Ascending aorta (tissue), 2 donors: Measurements from ENCODE around the gene TMEM200C. TPM values are rescaled to one million over a fixed set of nuclear protein-coding genes. Genes with fewer than 3 reads are reported as not detected.

Experiments
- DNase-seq, 2 donors: peaks; one replicate each; pipeline ENCODE4 v3.0.0-alpha.2; 2019; ENCODE audit warnings: low spot score in 2 of 2
- H3K27ac ChIP-seq, 2 donors: fragments of 200-600 bp; sonication (generic); one replicate each; pipeline ENCODE4 v1.5.1; 2016 to 2017; ENCODE audit warnings: mild to moderate bottlenecking in 1 of 2
- H3K27me3 ChIP-seq: fragments of 200-600 bp; sonication (generic); one replicate; pipeline ENCODE4 v1.5.1; 2017
- H3K36me3 ChIP-seq, 2 donors: fragments of 200-600 bp; sonication (generic); one replicate each; pipeline ENCODE4 v1.5.1; 2016
- H3K4me1 ChIP-seq, 2 donors: fragments of 200-600 bp; sonication (generic); one replicate each; pipeline ENCODE4 v1.5.1; 2016 to 2017; ENCODE audit warnings: mild to moderate bottlenecking in 1 of 2
- H3K4me3 ChIP-seq, 2 donors: fragments of 200-600 bp; sonication (generic); one replicate each; pipeline ENCODE4 v1.5.1; 2016 to 2017; ENCODE audit warnings: mild to moderate bottlenecking in 1 of 2
- H3K9me3 ChIP-seq, 2 donors: fragments of 200-600 bp; sonication (generic); one replicate each; pipeline ENCODE4 v1.5.1; 2016
- intact Hi-C: fragments of 100-400 bp; cut with DNase I; formaldehyde crosslinking; loops from one replicate; pipeline ENCODE4 v1.15.1; 2023
- total RNA-seq: library from RNA; depleted of rRNA; stranded (reverse); fragments of >200 nt; gene quantifications from one replicate; pipeline ENCODE4 v1.1.0, GENCODE V29; 2016
- TF ChIP-seq, protein P1 (sequence below), 3 experiments: fragments of 200-600 bp in 2 of 3; fragments of 450-650 bp in 1 of 3; sonication (generic) in 2 of 3; IDR thresholded peaks; one replicate each; pipeline ENCODE4 v1.5.1; 2016 to 2019; ENCODE audit warnings: antibody characterized with exemption in 3 of 3, mild to moderate bottlenecking in 1 of 3, moderate library complexity in 1 of 3

TMEM200C gene
- under 0.01 TPM for total RNA-seq

DNA sequence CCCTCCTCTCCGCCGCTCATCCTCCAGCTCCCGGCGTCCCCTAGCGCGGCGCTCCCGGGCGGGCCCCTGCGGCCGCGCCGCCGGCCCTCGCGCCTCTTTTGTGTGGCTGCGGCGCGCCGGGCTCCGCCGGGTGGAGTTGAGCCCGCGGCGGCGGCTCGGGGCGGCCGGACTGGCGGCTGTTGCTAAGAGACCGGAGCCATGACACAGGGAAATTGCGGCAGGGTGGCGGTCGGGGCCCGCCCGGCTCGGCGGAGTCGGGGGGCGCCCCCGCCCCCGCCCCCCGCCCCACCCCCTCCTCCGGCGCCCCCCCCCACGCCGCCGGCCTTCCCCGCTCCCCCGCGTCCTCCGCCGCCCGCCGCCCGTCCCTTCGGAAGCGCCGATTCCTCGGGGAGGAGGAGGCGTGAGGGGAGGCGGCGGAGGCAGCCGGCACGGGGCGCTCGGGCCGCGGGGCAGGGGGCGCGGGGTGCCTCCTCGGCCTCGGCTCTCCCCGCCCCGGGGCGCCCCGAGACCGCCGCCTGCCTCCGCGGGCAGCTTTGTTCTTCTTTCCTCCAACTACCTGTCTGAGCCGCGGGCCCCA lies at the start of gene TMEM200C:
TSS of gene TMEM200C (minus strand) at position 224 of the 577 bp plus-strand sequence. CDS start 3,459 bp downstream, outside the sequence.
- Histone ChIP-seq H3K27ac (no peak within 1 kb of the TSS), H3K9me3 (no peaks in the 10 kb centered on the region), H3K27me3 (peaks cover 15% of the 10 kb centered on the region), H3K4me3 (peak within 1 kb of the TSS; percentile 58 to 61), H3K4me1 (peaks cover 0 to 4% of the 10 kb centered on the region in 2 donors), H3K36me3 (no peaks in the 10 kb centered on the region)
- DNase-seq = no peak
- intact Hi-C loops = no loop called here
- TF ChIP-seq, protein P1, sequence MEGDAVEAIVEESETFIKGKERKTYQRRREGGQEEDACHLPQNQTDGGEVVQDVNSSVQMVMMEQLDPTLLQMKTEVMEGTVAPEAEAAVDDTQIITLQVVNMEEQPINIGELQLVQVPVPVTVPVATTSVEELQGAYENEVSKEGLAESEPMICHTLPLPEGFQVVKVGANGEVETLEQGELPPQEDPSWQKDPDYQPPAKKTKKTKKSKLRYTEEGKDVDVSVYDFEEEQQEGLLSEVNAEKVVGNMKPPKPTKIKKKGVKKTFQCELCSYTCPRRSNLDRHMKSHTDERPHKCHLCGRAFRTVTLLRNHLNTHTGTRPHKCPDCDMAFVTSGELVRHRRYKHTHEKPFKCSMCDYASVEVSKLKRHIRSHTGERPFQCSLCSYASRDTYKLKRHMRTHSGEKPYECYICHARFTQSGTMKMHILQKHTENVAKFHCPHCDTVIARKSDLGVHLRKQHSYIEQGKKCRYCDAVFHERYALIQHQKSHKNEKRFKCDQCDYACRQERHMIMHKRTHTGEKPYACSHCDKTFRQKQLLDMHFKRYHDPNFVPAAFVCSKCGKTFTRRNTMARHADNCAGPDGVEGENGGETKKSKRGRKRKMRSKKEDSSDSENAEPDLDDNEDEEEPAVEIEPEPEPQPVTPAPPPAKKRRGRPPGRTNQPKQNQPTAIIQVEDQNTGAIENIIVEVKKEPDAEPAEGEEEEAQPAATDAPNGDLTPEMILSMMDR (IDR thresholded peaks at IDR 0.05) = no peak

DNA sequence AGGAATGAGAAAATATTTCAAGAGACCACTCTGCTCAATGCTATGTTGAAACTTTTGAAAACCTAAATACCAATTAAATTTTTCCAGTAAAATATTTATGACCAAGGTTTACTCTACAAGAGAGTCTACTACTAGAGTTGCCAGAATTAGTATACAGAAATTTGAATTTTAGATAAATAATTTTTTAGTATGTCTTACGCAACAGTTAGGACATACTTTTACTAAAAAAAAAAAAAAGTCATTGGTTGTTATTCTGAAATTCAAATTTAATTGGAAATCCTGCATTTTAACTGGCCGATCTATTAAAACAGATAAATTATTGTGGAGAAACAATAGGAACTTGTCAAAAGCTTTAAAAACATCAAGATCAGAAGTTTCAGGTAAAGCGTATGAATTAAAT lies 49.1 kb upstream of the TMEM200C start:
- TF ChIP-seq, protein P1 (IDR thresholded peaks at IDR 0.05) = no peak
- intact Hi-C loops = no loop called here
- DNase-seq = no peak
- Histone ChIP-seq H3K9me3 (no peaks in the 10 kb centered on the region), H3K4me3 (no peak overlapping the region), H3K27ac (no peak overlapping the region), H3K36me3 (no peaks in the 10 kb centered on the region), H3K27me3 (no peaks in the 10 kb centered on the region), H3K4me1 (no peaks in the 10 kb centered on the region)

DNA sequence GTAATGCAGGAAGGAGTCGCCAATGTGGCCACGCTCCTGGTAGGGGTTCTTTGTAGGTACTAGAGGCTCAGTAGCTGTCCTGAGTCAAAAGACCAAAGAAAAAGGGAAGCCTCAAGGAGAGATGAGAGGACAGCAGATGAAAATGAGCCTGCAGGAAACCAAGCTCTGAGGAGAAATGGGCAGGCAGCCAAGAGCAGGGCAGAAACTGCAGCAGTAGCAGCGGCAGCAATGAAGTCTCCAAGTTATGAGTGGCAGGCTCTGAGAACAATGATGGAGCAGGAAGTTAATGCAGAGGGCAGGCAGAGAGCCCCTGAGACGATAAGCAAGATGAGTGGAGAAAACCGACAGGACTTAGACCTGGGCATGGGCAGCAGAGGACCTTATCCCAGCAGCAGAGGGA lies 48.2 kb upstream of the TMEM200C start:
- H3K4me3 ChIP-seq = no peak overlapping the region
- intact Hi-C loops = no loop called here
- H3K4me1 ChIP-seq = no peaks in the 10 kb centered on the region
- TF ChIP-seq, protein P1 (IDR thresholded peaks at IDR 0.05) = no peak
- no peaks in the 10 kb centered on the region for H3K36me3 ChIP-seq
- no peaks in the 10 kb centered on the region for H3K27me3 ChIP-seq
- DNase-seq = no peak
- H3K9me3 ChIP-seq = no peaks in the 10 kb centered on the region
- H3K27ac ChIP-seq = no peak overlapping the region

DNA sequence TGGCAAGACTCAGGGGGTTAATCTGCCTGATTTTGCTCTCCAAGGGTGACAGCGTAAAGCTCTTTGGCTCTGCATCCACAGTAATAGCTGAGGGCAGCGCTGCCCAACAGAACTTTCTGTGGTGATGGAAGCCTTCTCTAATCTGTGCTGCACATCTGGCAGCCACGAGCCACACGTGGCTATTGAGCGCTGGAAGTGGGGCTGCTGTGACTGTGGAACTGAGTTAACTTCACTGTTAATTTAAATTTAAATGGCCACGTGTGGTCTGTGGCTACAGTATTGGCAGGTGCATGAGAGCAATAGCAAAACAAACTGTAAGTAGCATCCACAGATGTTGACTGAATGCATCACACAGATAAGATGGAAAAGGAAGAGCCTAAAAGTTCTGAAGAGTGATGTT lies 47.3 kb upstream of the TMEM200C start:
- TF ChIP-seq, protein P1 (IDR thresholded peaks at IDR 0.05) = no peak
- intact Hi-C loops = no loop called here
- no peaks in the 10 kb centered on the region for H3K36me3 ChIP-seq
- no peak for DNase-seq
- no peak overlapping the region for H3K4me3 ChIP-seq
- H3K27ac ChIP-seq = no peak overlapping the region
- no peaks in the 10 kb centered on the region for H3K27me3 ChIP-seq
- no peaks in the 10 kb centered on the region for H3K4me1 ChIP-seq
- no peaks in the 10 kb centered on the region for H3K9me3 ChIP-seq

DNA sequence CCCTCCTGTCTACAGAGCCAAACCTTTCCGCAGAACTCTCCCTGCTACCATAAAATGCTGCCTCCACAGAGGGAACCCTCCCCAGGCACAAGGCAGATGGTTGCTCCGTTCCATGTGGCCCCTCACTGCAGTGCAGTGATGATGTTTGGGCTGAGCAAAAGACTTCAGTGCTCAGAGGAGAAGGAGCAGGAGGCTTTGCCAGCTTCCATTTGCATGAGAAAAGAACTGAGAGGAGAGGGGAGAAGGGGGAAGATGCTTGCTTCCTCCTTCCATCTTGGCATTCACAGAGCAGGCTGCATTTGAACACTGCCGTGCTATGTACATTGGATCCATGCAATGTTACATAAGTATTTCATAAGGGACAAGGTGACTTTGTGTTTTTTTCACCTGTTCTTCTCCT lies 46.6 kb upstream of the TMEM200C start:
- DNase-seq = no peak
- Histone ChIP-seq H3K4me3 (no peak overlapping the region), H3K9me3 (no peaks in the 10 kb centered on the region), H3K27me3 (no peaks in the 10 kb centered on the region), H3K36me3 (no peaks in the 10 kb centered on the region), H3K4me1 (no peaks in the 10 kb centered on the region), H3K27ac (no peak overlapping the region)
- intact Hi-C loops = no loop called here
- TF ChIP-seq, protein P1 (IDR thresholded peaks at IDR 0.05) = no peak
